MCF 10A (cell line): Measurements from ENCODE around the gene EPHA4. TPM values are rescaled to one million over a fixed set of nuclear protein-coding genes. Genes with fewer than 3 reads are reported as not detected.

Source experiments
- BruUV-seq: library from RNA; stranded (reverse); fragments of 400-500 nt; replicated peaks from 2 replicates; lab custom pipeline; 2021; lab: Mats Ljungman, UMichigan
- CTCF ChIA-PET: fragments of 300-600 bp; sonication (Branson Sonifier 250); formaldehyde crosslinking; extraction: SDS; loops from one replicate; lab custom pipeline; 2021; ENCODE audit warnings: antibody characterized with exemption, inconsistent platforms; lab: Yijun Ruan, JAX
- POLR2A ChIA-PET: fragments of 300-600, 350-650 bp; sonication (Branson Sonifier 250); formaldehyde crosslinking; extraction: SDS; loops from one replicate; lab custom pipeline; 2020; ENCODE audit warnings: antibody characterized with exemption, inconsistent platforms; lab: Yijun Ruan, JAX
- DNase-seq: peaks from one replicate; pipeline ENCODE4 v3.0.0-alpha.2; 2018; ENCODE audit not compliant: unreplicated experiment
- H3K27ac Mint-ChIP-seq: one replicate; pipeline ENCODE4 v1.8.0; 2022; ENCODE audit warnings: mild to moderate bottlenecking, low read depth, mixed read lengths; ENCODE audit not compliant: unreplicated experiment
- H3K27me3 Mint-ChIP-seq: one replicate; pipeline ENCODE4 v1.8.0; 2022; ENCODE audit warnings: mixed read lengths; ENCODE audit not compliant: insufficient read depth, unreplicated experiment
- H3K36me3 Mint-ChIP-seq: one replicate; pipeline ENCODE4 v1.8.0; 2022; ENCODE audit warnings: mild to moderate bottlenecking, moderate library complexity, mixed read lengths; ENCODE audit not compliant: insufficient read depth, unreplicated experiment
- H3K4me1 Mint-ChIP-seq: one replicate; pipeline ENCODE4 v1.8.0; 2022; ENCODE audit warnings: mixed read lengths; ENCODE audit not compliant: insufficient read depth, unreplicated experiment
- H3K4me3 Mint-ChIP-seq: one replicate; pipeline ENCODE4 v1.8.0; 2022; ENCODE audit warnings: mild to moderate bottlenecking, moderate library complexity, mixed read lengths; ENCODE audit not compliant: unreplicated experiment
- H3K9me3 Mint-ChIP-seq: one replicate; pipeline ENCODE4 v1.8.0; 2022; ENCODE audit warnings: mixed read lengths; ENCODE audit not compliant: unreplicated experiment
- CTCF ChIP-seq: fragments of 200-600 bp; IDR thresholded peaks from one replicate; pipeline ENCODE4 v1.8.0; 2022; ENCODE audit warnings: antibody characterized with exemption, mild to moderate bottlenecking; ENCODE audit not compliant: unreplicated experiment
- intact Hi-C: fragments of 100-400 bp; cut with micrococcal nuclease; formaldehyde crosslinking; loops from 2 replicates; pipeline ENCODE4 v1.14.1; 2022
- total RNA-seq: library from RNA; stranded (reverse); gene quantifications from 2 replicates; pipeline ENCODE4 v1.2.3, GENCODE V29; 2022

Gene EPHA4
- total RNA-seq, 1 experiment from 2014 or later: 2.0 TPM

GRCh38 chr2:221425891-221426290 lies 146.2 kb downstream of the EPHA4 start:
- Mint-ChIP-seq H3K4me1 (no peaks in the 10 kb centered on the region), H3K36me3 (no peaks in the 10 kb centered on the region), H3K27me3 (no peaks in the 10 kb centered on the region), H3K4me3 (no peak overlapping the region), H3K9me3 (no peaks in the 10 kb centered on the region), H3K27ac (no peak overlapping the region)
- BruUV-seq: no TSS peak
- ChIA-PET CTCF (interaction anchor here (0.6 kb wide), 1 partner anchor 545 kb away, joined by 4 read pairs; no protein-coding TSS in a partner anchor), POLR2A (no interaction called here)
- intact Hi-C loops: no loop called here
- no peak for DNase-seq
- no peak for TF ChIP-seq CTCF

- Mint-ChIP-seq H3K36me3 (no peaks in the 10 kb centered on the region), H3K4me1 (no peaks in the 10 kb centered on the region), H3K27me3 (no peaks in the 10 kb centered on the region), H3K9me3 (no peaks in the 10 kb centered on the region), H3K4me3 (no peak overlapping the region), H3K27ac (no peak overlapping the region)
- intact Hi-C loops: no loop called here
- CTCF ChIA-PET: no interaction called here
- no TSS peak for BruUV-seq
- POLR2A ChIA-PET: no interaction called here
- TF ChIP-seq CTCF: no peak
- no peak for DNase-seq
Observed at GRCh38 chr2:221425353-221425752, 146.8 kb downstream of the EPHA4 start.

- ChIA-PET POLR2A (no interaction called here), CTCF (no interaction called here)
- no peak for TF ChIP-seq CTCF
- no peaks in the 10 kb centered on the region for H3K9me3 Mint-ChIP-seq
- H3K4me1 Mint-ChIP-seq: no peaks in the 10 kb centered on the region
- no TSS peak for BruUV-seq
- no peaks in the 10 kb centered on the region for H3K36me3 Mint-ChIP-seq
- intact Hi-C loops: no loop called here
- H3K27ac Mint-ChIP-seq: no peak overlapping the region
- no peak overlapping the region for H3K4me3 Mint-ChIP-seq
- no peaks in the 10 kb centered on the region for H3K27me3 Mint-ChIP-seq
- peak; percentile 54 for DNase-seq
Observed at GRCh38 chr2:221423210-221423804, 148.8 kb downstream of the EPHA4 start.

GRCh38 chr2:221422516-221423209 lies 149.4 kb downstream of the EPHA4 start:
- Mint-ChIP-seq H3K27ac (no peak overlapping the region), H3K9me3 (no peaks in the 10 kb centered on the region), H3K4me1 (no peaks in the 10 kb centered on the region), H3K36me3 (no peaks in the 10 kb centered on the region), H3K27me3 (no peaks in the 10 kb centered on the region), H3K4me3 (no peak overlapping the region)
- no TSS peak for BruUV-seq
- no peak for DNase-seq
- POLR2A ChIA-PET: no interaction called here
- TF ChIP-seq CTCF: no peak
- CTCF ChIA-PET: no interaction called here
- intact Hi-C loops: no loop called here
